ENCODE results near the gene SUPT5H.

Gene SUPT5H

DNA sequence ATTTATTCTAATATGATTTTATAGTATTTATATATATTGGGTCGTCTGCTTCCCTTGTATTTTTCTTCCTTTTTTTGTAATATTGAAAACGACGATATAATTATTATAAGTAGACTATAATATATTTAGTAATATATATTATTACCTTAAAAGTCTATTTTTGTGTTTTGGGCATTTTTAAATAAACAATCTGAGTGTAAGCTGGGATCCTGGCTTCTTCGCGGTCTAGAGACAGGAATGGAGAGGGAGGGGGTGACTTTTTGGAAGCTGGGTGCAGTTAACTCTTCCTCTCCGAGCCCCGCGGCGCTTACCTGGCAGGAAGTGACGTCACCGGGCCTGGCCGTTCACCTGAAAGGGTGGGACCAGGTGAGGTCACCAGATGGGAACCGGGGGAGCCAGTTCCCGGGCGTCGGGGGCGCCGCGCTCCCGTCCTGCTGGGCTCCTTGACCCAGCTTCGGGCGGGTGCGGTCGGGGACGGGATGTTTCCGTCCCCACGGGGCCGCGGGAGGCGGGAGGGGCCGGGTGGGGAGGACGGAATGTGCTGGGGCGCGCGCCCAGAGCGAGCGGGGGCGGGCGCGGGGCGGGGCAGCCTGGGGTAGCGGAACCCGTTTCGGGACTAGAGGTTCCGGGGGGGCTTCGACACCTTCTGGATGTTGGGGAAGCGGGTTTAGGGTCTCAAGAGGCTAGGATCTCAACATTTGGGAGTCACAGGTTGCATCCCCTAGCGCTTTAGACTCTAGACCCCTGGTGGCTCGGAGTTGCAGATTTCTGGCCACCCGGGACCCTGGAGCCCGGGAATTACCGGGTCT is 36.0 kb upstream of the SUPT5H start:
- DNase-seq = peak; percentile 7

DNA sequence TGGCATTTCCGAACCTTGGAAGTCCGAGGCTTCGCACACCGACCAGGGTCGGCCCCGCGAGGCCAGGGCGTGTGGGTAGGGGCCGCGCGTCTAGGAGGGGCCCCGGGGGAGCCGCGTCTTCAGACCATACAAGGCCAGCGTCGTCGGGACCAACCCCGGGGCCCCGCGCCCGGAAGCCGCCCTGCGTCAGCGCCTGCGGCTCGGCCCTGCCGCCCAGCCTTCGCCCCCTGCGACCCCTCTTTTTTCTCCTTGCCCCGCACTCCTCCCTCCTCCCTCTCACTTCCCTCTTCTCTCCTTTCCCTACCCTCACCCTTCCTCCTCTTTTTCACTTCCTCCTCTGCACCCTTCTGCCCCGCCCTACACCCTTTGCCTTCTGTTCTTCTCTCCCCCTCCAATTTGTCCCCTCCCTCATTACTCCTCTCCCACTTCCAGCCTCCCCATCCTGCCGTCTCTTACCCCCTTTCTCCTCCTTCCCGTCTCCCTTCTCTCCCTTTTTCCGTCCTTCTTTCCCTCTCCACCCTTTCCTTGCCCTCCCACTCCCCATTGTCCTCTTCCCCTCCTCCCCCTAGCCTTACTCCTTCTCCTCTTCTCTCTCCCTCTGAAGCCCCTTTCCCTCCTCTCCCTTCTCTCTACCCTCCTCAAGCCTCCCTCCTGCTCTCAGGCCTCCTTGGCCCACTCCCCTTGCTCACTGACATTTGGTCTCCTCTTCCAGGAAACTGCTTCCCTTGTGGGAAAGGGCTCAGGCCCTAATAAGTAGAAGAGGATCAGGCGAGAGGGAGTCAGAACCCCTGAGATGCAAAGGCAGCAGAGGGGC is 35.2 kb upstream of the SUPT5H start:
- DNase-seq = no peak

DNA sequence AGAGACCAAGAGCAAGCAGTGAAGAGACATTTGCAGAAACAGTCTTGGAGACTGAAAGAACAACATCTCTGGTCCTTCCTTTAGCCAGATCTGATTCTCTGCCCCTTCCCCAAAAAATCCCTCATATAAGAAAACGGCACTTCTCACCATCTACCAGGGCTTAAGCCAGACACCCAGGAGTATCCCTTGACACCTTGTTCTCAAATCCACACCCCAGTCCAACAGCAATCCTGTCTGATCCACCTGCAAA is 34.6 kb upstream of the SUPT5H start:
- no peak for DNase-seq

DNA sequence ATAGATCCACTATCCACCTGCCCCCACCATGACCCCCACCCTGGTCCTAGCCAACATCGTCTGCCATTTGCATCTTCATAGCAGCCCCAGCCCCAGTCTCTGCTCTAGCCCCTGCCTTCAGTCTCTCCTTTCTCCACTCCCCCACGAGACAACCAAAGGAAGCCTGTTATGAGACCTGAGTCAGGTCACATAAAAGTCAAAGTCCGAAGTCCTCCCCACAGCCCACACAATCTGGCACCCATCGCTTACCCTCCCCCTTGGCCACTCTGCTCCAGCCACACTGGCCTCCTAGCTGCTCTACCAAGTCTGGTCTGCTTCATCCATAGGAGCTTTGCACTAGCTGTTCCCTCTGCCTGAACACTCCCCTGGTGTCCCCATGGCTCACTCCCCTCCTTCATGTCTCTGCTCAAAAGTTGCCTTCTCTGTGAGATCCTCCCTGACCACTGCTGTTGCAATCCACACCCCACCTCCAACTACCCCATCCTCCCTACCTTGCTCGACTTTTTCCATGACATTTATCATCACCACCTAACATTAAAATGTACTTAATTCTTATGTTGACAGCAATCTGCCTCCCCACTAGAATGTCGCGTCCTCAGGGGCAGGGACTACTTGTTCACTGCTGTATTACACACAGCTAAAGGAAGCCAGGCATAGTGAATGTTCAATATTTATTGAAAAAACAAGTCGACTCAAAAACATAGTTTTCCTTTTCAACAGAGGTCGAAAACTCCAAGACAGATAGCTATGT is 34.1 kb upstream of the SUPT5H start:
- DNase-seq = no peak

DNA sequence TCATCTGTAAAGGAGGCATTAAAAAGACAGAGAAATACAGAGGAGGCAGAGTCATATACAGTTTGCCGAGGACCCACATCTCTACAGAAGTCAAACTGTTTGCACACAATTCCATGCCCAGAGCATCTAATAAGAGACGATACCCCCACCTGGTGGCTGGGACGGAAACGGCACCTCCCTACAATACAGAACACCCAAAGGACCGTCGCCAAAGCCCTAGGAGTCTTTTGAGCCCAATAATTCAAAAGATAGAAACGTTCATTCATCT is 33.6 kb upstream of the SUPT5H start:
- peak; percentile 90 for DNase-seq

DNA sequence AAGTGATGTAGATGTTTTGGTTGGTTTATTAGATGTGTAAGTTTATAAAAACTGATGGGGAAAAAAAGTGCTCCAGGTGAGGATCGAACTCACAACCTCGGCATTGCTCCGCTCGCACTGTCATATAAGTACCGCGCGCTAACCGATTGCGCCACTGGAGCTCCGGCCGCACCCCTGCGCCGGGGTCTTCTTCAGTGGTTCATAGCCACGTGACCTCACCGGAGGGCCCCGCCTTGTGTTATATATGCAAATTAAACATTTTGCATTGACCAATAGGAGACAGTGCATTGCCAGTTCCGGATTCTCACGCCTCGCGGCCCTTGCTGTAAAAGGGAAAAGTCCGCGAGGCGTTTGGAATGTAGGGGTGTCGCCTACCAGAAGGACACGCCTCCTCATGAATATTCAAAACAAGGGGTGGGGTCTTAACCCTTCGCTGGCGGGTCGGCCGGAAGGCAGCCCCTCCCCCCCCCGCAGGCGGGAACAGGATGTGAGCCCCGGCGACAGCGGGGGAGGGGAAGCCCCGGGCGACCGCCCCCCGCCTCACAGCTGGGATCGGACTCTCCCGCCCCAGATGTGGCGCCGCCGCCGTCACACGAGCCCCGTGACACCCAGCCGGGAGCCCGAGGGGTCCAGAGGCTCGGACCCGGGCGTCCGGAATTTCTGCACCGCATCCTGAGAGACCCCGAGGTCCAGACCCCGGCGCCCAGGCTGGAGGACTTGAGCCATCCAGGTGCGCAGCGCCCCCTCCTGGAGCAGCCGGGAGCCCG is 33.1 kb upstream of the SUPT5H start, which contains the start of gene PLEKHG2:
Gene PLEKHG2, plus strand, starts transcription at position 570 of the 767 bp plus-strand sequence. CDS start 1,418 bp downstream, outside the sequence.
- DNase-seq = peak; percentile 97

DNA sequence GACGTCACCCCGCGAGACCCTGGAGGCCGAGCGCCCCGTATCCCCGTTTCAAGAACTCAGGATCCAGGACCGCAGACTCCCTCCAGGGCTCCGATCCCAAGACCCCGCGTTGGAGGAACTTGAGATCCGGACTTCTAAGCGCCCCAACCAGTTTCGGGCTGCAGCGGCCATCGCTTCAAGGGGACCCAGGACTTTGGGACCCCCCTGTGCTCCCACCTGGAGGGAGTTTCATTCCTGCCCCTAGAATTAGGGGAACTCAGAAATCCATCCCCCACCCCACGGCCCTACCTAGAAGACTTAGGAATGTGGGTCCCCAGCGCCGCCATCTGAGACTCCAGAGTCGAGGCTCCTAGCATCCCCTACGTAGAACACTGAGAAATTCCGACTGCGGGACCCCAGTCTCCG is 32.5 kb upstream of the SUPT5H start:
- no peak for DNase-seq

DNA sequence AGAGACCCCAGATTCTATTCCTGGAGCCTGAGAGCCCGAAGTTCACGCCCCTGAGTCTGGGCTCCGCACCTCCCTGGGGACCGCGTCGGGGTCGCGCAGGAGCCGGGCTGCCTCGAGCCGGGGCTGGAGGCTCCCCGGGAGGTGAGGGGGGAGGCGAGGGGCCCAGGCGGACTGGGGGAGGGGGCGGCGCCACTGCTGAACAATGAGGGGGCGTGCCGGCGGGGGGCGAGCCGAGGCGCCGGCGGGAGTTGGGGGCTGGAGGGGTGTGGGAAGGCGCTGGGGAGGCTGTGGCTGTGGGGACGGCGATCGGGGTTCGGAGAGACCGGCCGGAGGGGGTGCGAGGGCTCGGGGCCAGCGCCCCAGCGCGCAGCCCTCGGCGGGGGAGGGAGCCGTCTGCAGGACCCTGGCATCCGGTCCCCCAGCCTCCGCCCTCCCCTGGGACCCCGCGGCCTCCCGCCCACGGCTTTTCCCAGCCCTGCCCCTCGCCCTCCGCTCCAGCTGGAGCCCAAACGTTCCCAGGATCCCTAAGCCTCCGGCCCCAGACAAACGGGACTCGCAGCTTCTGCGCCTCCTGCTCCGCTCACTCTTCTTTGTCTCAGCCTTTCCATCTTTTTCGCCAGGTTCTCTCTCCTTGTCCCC is 32.0 kb upstream of the SUPT5H start:
- DNase-seq = peak; percentile 33

DNA sequence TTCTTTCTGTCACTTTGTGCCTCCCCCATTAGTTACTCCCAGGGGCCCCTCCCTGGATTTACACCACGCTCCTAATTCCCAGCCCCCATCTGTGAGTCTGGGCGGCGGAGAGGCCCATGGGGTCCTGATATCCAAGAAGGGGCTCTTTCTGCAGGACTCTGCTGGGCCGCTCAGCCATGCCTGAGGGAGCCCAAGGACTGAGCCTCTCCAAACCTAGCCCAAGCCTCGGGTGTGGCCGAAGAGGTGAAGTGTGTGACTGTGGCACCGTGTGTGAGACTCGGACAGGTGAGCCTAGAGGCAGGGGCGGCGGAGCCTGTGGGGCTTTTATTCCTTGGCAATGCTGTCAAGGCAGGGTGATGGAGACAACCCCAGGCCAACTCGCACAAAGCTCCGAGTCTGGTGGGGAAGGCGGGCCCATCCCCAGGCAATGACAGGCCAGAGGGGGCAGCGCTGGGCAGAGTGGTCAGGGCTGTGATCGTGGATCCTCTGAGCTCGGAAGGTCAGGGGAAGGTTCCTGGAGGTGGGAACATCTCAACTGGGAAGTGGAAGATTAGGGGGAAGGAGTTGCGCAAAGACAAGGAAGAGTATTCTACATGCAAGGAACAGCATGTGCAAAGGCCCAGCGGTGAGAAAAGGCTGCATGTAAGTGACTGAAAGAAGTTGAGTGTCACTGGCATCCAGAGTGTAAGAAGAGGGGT is 31.3 kb upstream of the SUPT5H start:
- no peak for DNase-seq

DNA sequence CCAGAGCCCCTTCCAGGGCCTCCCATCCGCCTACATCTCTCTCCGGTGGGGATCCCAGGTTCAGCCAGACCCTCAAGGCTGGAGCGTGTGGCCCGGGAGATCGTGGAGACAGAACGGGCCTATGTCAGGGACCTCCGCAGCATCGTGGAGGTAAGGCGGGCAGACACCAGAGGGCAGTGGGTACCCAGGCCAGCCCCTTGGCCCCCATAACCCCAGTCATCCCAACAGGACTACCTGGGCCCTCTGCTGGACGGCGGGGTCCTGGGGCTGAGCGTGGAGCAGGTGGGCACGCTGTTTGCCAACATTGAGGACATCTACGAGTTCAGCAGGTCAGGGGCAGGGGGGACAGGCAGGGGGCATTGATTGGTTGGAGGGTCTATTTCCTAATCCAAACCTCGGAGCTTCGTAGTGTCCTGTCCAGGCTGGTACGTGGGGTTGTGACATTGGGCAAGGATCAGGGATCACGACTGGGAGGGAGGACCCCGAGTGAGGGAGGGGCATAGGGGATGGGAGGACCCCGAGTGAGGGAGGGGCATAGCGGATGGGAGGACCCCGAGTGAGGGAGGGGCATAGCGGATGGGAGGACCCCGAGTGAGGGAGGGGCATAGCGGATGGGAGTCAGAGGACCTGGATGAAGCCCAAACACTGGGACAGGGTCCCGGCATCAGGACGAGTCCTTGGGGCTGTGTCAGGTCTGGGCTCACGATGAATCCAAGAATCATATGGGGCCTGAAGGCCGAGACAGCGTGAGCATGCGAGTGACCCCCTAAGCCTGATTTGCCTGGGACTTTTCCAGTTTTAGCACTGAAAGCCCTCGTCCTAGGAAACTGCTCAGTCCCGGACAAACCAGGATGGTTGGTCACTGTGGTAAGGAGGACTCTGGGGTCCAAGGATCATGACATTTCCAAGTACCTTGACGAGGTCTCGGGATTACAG is 30.0 kb upstream of the SUPT5H start:
- no peak for DNase-seq

DNA sequence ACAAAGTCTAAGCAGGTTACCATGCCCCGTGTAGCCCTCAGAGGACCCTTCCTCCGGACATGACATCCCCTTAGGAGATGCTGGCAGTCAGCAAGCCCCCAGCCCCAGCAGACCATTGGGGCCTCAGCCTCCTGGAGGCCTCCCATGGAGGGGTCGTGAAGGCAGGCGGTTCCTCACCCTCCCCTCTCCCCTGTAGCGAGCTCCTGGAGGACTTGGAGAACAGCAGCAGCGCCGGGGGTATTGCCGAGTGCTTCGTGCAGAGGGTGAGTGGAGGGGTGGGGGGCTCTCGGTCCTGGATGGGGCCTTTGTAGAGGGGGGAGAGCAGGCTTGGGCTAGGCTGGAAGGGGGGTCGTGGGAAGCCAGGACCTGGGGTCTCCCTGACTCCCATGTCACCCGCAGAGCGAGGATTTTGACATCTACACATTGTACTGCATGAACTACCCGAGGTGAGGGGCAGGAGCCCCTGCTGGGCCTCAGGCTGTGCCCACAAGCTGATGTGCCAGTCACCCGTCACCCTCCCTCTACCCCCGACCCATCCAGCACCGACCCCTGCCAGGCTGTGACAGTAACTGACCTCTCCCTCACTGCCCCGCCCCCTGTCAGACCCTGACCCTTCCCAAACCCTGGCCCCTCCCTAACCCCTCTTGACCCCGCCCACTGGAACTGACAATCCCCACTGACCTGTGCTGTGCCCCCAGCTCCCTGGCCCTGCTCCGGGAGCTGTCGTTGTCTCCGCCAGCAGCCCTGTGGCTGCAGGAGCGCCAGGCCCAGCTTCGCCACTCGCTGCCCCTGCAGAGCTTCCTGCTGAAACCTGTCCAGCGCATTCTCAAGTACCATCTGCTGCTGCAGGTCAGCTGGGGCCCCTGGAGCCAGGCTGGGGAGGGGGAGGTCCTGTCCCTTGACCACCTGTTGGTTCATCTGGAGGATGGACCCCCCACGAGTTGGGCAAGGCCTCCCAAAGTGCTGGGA is 28.9 kb upstream of the SUPT5H start:
- no peak for DNase-seq

DNA sequence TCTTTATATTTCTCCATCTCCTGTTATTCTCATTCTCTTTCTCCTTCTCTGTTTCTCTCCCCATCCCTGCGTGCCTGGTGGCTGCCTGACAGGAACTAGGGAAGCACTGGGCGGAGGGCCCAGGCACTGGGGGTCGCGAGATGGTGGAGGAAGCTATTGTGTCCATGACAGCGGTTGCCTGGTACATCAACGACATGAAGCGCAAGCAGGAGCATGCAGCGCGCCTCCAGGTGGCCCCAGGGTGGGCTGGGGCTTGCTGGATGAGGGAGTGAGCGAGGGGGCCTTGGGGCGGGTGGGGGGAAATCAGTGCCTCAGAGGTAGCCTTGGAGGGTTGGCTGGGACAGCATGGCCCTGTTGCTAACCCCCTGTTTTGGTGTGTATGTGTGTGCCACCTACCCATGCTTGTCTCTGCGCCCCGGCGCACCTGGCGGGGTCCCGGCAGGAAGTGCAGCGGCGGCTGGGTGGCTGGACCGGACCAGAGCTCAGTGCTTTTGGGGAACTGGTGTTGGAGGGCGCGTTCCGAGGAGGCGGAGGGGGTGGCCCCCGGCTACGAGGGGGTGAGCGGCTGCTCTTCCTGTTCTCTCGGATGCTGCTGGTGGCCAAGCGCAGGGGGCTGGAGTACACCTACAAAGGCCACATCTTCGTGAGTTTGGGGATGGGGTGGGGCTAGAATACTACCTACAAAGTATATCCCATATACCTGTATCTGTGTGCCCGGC is 27.8 kb upstream of the SUPT5H start:
- no peak for DNase-seq

DNA sequence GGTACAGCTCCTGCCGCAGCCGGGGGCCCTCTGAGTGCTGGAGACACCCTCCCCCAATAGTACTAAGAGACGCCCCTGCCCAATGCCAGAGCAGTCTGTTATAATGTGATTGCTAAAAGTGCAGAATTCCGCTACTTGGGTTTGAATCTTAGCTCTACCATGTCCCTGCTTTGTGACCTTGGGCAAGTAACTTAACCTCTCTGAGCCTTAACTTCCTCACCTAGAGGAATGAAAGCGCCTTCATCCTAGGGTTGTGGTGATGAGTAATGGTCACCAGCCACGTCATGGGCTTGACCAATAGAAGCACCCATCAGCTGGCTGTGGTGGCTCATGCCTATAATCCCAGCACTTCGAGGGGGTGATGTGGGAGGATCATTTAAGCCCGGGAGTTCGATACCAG is 26.4 kb upstream of the SUPT5H start:
- no peak for DNase-seq

DNA sequence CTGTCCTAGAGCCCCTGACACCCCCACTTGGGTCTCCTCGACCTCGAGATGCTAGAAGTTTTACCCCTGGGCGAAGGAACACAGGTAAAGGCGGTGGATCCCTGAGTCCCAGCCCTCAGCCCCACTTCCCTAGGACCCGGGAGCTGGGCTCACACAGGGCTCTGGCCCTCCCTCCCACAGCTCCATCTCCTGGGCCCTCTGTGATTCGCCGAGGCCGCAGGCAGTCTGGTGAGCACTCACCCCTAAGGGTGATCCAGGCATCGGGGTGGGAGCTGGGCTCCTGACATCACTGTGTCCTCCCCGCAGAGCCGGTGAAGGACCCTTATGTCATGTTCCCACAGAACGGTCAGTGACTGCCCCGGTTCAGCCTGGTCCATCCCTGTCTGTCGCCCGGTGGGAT is 24.6 kb upstream of the SUPT5H start:
- DNase-seq = no peak

DNA sequence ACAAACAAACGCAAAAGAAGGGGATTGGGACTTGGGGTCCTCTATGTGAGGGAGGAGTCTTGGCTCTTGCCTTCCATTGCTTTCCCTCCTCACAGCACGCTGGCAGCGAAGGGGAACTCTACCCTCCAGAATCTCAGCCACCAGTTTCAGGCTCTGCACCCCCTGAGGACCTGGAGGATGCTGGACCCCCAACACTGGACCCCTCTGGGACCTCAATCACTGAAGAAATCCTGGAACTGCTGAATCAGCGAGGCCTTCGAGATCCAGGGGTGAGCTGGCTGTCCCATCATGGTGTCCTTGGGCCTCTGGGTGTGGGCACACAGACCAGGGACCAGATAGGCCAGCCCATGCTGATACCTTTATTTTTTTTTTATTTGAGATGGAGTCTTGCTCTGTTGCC is 23.4 kb upstream of the SUPT5H start:
- no peak for DNase-seq

DNA sequence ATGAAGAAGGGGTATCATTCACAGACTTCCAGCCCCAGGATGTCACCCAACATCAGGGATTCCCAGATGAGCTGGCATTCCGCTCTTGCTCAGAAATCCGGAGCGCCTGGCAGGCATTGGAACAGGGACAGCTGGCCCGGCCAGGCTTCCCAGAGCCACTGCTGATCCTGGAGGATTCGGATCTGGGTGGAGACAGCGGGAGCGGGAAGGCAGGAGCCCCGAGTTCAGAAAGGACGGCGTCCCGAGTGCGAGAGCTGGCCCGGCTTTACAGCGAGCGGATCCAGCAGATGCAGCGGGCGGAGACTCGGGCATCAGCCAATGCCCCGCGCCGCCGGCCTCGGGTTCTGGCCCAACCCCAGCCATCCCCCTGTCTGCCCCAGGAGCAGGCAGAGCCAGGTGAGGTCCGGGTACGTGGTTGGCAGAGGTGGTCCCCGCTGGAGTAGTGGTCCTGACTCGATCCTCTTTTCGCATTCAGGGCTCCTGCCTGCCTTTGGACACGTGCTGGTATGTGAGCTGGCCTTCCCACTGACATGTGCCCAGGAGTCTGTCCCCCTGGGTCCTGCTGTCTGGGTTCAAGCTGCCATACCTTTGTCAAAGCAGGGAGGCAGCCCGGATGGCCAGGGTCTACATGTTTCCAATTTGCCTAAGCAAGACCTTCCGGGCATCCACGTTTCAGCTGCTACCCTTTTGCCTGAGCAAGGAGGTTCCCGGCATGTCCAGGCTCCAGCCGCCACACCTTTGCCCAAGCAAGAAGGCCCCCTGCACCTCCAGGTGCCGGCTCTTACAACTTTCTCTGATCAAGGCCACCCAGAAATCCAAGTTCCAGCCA is 21.9 kb upstream of the SUPT5H start:
- DNase-seq = no peak

DNA sequence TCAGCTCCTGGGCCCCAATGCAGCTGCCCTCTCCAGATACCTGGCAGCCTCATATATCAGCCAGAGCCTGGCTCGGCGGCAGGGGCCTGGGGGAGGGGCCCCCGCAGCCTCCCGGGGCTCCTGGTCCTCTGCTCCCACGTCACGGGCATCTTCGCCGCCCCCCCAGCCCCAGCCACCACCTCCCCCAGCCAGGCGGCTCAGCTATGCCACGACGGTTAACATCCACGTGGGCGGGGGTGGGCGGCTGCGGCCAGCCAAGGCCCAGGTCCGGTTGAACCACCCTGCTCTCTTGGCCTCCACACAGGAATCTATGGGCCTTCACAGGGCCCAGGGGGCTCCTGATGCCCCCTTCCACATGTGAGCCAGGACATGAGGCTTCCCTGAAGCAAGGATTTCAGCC is 20.4 kb upstream of the SUPT5H start:
- DNase-seq = no peak

DNA sequence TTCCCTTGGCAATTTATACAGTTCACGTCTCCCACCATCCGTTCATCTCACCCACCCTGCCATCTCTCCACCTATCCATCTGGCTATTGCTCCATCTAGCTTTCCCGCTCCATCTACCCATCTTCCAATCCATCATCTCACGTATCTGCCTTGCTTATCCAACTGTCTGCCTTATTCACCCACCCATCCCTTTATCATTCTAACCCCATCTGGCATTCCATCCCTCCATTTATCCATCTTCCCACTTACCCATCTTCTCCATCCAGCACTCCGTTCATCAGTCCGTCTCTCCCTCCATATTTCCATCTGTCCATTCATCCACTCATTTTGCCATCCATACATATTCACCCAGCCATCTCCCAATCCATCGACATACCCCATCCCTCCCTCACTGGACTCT is 19.6 kb upstream of the SUPT5H start:
- no peak for DNase-seq

Measured in NCI-H1092 treated with DMSO at 0.1 percent for 48 hours (cell line).